Left colon (tissue), 2 donors: ENCODE data around the gene SUSD4. TPM values are rescaled to one million over a fixed set of nuclear protein-coding genes. Genes with fewer than 3 reads are reported as not detected.

Experiments
- ATAC-seq: fragments of 200-7000 bp; cut with Tn5 transposase; one replicate; pipeline ENCODE4 v1.9.1; 2020; ENCODE audit warnings: mild to moderate bottlenecking, moderate library complexity
- DNase-seq, 2 donors: peaks; one replicate each; pipeline ENCODE4 v3.0.0-alpha.2; 2020
- intact Hi-C, 2 donors: fragments of 100-400 bp; cut with DNase I in 1 of 2; cut with micrococcal nuclease in 1 of 2; formaldehyde crosslinking; loops; one replicate each; pipeline versions ENCODE4 v1.11.2 to v1.14.0; 2022; cut with DNase I, micrococcal nuclease
- total RNA-seq, 2 donors: library from RNA; stranded (reverse); fragmentation: NEBNext Ultra II Directional; extraction: Animal tissue kit (Norgen Biotek cat#: 25700); gene quantifications; one replicate each; pipeline ENCODE4 v1.2.1, GENCODE V29; 2021
- donor health status: DM: no; HTN: no; CAD: no.
- donor health status: DM: yes; HTN: yes; CAD: no.

Gene SUSD4
- total RNA-seq, 2 donors from 2014 or later: 0.15 to 0.28 TPM

GRCh38 chr1:223337174-223337869 lies 26.7 kb downstream of the SUSD4 start:
- intact Hi-C loops: no loop called here
- ATAC-seq (no peak), DNase-seq (no peak)

GRCh38 chr1:223334156-223334555 lies 29.8 kb downstream of the SUSD4 start:
- ATAC-seq: no peak
- intact Hi-C loops: no loop called here
- no peak for DNase-seq

- intact Hi-C loops: no loop called here
- ATAC-seq (no peak), DNase-seq (no peak)
These were observed 31.0 kb downstream of the SUSD4 start for GRCh38 chr1:223332997-223333396.

- ATAC-seq (no peak), DNase-seq (no peak)
- intact Hi-C loops: no loop called here
These were observed 32.0 kb downstream of the SUSD4 start for GRCh38 chr1:223331929-223332328.

- ATAC-seq (no peak), DNase-seq (no peak)
- intact Hi-C loops: no loop called here
These were observed 32.7 kb downstream of the SUSD4 start for GRCh38 chr1:223331301-223331700.

DNA sequence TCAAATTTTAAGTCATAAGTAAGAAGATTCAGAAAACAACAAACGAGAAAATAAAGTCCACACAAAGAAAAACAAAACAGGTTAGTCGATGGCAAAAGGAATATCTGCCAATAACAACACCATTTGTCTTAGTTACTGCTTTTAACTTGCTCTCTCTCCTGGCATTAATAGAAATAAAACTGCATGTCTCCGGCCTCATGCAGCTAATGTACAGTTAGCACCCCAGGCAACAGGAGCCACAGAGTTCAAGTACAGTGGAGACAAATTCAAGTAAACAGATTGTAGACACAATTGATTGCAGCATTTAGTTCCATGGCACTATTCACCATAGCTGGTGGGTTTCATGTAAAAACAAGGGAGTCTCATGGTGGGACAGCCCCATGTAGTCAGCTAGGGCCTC lies 33.5 kb downstream of the SUSD4 start:
- intact Hi-C loops: no loop called here
- DNase-seq: no peak
- no peak for ATAC-seq

- DNase-seq: no peak
- ATAC-seq: no peak
- intact Hi-C loops: no loop called here
These were observed 34.1 kb downstream of the SUSD4 start for GRCh38 chr1:223329664-223330415.

DNA sequence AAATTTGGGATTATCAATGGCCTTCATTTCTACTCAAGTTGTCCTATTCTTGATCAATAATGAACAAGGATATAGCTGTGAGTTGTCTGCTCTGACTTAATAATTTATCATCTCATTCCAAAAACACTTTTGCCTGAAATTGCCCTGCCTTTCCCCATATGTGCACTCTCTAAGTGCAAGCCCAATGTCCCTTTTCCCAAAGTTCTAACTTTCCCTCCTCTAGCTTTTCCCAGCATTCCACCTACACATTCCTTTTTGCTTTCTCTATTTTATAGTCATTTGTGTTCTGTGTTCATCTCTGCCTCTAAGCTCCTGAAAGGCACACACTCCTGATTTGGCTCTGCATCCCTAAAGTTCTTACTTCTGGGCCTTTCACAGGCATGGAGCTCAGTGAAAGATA lies 34.7 kb downstream of the SUSD4 start:
- intact Hi-C loops: no loop called here
- ATAC-seq (no peak), DNase-seq (no peak)

DNA sequence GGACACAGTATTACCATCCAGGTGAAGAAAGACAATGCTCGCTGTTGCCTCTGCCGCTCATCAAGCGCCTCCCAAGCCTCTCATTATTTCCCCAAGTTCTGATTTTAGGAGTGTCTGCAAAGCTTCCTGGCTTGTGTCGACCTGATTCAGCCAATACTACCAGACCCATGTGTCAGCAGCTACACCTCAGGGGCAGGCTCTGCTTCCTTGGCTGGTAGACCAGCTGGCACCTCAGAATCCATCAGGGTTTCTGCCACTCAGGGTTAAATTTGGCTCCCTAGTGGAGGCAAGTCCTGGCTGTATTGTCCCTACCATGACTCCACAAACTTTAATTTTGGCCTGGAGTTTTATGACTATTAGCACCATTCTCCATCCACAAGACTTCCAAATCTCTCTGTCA lies 35.4 kb downstream of the SUSD4 start:
- DNase-seq: no peak

DNA sequence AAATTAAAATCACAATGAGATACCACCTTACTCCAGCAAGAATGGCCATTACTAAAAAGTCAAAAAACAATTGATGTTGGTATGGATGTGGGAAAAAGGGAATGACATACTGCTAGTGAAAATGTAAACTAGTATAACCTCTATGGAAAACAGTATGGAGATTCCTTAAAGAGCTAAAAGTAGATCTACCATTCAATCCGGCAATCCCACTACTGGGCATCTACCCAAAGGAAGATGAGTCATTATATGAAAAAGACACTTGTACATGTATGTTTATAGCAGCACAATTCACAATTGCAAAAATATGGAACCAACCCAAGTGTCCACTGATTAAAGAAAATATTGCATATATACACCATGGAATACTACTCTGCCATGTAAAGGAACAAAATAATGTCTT lies 37.2 kb downstream of the SUSD4 start:
- DNase-seq (no peak), ATAC-seq (no peak)
- intact Hi-C loops: no loop called here

More for the DNA sequence above, 35.4 kb downstream of the SUSD4 start:
- no peak for ATAC-seq
- intact Hi-C loops: no loop called here

- DNase-seq (no peak), ATAC-seq (no peak)
- intact Hi-C loops: no loop called here
These were observed 40.2 kb downstream of the SUSD4 start for GRCh38 chr1:223323491-223324484.

DNA sequence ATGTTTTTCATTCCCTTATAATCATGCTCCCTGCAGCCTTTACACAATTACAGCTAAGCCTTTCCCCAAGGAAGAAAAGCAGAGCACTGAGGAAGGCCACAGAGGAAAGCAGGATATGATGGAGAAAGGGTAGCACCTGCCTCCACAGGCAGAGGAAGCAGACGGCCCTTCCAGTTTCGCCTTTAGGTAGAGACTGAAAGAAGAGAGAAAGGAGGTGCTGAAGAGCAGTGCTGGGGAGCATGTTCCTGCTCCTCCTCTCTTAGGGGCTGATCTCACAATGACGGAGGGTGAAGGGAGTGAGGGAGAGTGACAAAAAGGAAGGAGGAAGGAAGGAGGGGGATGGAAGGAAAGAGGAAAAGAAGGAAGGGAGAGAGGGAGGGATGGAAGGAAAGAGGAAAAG lies 41.1 kb downstream of the SUSD4 start:
- ATAC-seq (no peak), DNase-seq (no peak)
- intact Hi-C loops: no loop called here

GRCh38 chr1:223320959-223321358 lies 43.0 kb downstream of the SUSD4 start:
- DNase-seq: no peak
- intact Hi-C loops: no loop called here
- no peak for ATAC-seq

DNA sequence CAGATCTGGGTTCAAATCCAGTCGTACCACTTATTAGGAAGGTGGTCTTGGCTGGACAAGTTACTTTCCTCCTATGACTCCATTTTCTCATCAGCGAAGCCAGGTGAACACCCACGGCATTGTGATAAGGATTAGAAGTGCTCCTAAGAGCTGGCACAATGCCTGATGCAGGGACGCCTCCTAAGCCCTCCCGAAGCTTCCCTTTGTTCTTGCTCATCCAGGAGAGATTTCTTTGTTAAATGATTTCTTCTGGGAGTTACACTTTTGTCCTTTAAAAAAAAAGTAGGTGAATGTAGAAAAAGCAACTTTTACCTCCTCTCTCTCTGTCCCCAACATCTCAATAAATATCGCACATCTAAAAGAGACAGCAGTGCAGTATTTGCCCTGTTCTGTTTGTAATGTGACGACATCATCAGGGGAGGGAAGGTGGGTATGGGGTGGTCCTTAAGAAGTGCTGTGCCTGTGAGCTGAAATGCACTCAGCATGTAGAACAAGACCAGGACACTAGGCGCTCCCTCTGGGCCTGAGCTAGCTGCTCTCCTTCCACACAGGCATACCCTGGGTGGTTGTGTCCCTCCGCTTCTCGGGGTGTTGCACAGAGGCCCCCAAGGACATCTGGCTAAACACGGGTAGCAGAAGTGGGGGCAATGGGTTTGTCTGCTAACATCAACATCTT lies 43.9 kb downstream of the SUSD4 start:
- intact Hi-C loops: no loop called here
- DNase-seq: no peak
- ATAC-seq: no peak

- intact Hi-C loops: no loop called here
- ATAC-seq (no peak), DNase-seq (no peak)
These were observed 44.6 kb downstream of the SUSD4 start for GRCh38 chr1:223319398-223319797.

DNA sequence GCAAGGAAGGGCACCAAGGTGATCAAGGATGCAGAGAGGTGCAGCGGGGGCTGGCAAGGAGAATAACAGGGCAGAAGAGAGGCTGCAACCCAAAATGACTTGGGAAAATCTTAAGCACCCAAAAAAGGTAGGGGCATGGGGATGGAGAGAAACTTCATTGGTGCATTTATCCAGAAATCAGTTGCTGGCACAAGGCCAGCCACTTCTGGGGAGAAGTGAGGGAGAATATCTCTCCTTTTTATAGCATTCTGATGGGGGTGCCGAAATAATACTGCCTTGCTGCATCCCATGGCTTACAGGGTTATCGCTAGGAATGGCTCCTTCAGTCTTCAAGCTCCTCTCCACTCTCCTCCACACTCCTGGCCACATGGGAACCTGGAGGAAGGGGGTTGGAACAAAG lies 47.9 kb downstream of the SUSD4 start:
- intact Hi-C loops: no loop called here
- DNase-seq: no peak
- ATAC-seq: no peak

GRCh38 chr1:223315665-223316064 lies 48.3 kb downstream of the SUSD4 start:
- intact Hi-C loops: no loop called here
- ATAC-seq (no peak), DNase-seq (no peak)

- ATAC-seq: no peak
- intact Hi-C loops: no loop called here
- no peak for DNase-seq
These were observed 50.6 kb downstream of the SUSD4 start for GRCh38 chr1:223313415-223313754.
